Measurements from ENCODE around the gene MICU1.

- TF ChIP-seq YY1 (IDR thresholded peaks at IDR 0.05; ENCODE audit: insufficient read depth, insufficient read length) (no peak), ZNF274 (IDR thresholded peaks at IDR 0.05; ENCODE audit: low read depth, low read length) (no peak), SUZ12 (IDR thresholded peaks at IDR 0.05; ENCODE audit: extremely low read depth, insufficient read depth, insufficient read length) (no peak)
These were observed 296.4 kb downstream of the MICU1 start for GRCh38 chr10:72329290-72330068.

All from NT2/D1 (cell line).